Esophagus muscularis mucosa (tissue), 4 donors: ENCODE measurements around the gene B3GALNT2.

Experiments used
- EP300 ChIP-seq: sonication (generic); formaldehyde crosslinking; IDR thresholded peaks from one replicate; pipeline ENCODE4 v1.6.1; 2017; ENCODE audit warnings: antibody characterized with exemption
- POLR2A ChIP-seq: fragments of 450-650 bp; IDR thresholded peaks from one replicate; pipeline ENCODE4 v1.6.1; 2017; ENCODE audit warnings: antibody characterized with exemption, moderate library complexity, mild to moderate bottlenecking, low read depth
- TF ChIP-seq, protein P1 (sequence below), 3 experiments: fragments of 200-600 bp in 2 of 3; fragments of 450-650 bp in 1 of 3; sonication (generic) in 2 of 3; IDR thresholded peaks; one replicate each; pipeline ENCODE4 v1.5.1; 2017 to 2019; ENCODE audit warnings: antibody characterized with exemption in 3 of 3, mild to moderate bottlenecking in 2 of 3, moderate library complexity in 1 of 3

DNA sequence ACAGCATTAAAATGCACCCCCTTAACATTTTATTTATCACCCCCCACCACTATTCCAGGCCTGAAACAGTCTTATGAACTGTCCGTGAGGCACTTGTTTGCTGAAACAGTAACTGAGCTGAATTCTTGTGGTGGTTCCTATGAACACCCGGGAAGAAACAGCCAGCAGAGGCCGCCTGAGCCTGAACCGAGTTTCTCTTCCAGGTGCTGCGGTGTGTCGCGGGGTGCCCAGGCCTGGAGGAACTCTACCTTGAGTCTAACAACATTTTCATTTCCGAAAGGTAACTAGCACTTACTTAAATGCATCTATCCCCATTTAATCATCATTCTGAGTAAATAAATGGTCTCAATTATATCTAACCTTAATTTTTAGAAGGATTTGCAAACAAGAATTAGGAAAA, 70.3 kb downstream of the B3GALNT2 start:
- TF ChIP-seq, protein P1, sequence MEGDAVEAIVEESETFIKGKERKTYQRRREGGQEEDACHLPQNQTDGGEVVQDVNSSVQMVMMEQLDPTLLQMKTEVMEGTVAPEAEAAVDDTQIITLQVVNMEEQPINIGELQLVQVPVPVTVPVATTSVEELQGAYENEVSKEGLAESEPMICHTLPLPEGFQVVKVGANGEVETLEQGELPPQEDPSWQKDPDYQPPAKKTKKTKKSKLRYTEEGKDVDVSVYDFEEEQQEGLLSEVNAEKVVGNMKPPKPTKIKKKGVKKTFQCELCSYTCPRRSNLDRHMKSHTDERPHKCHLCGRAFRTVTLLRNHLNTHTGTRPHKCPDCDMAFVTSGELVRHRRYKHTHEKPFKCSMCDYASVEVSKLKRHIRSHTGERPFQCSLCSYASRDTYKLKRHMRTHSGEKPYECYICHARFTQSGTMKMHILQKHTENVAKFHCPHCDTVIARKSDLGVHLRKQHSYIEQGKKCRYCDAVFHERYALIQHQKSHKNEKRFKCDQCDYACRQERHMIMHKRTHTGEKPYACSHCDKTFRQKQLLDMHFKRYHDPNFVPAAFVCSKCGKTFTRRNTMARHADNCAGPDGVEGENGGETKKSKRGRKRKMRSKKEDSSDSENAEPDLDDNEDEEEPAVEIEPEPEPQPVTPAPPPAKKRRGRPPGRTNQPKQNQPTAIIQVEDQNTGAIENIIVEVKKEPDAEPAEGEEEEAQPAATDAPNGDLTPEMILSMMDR (IDR thresholded peaks at IDR 0.05) = no peak
- TF ChIP-seq POLR2A = no peak
- TF ChIP-seq EP300 = no peak
